Stimulated activated CD4-positive, alpha-beta T cell treated with anti-CD3 and anti-CD28 coated beads, Interleukin-1b, Interleukin-23, amount 100 ng/mL, for 48 hours (primary cell): ENCODE results near the gene IGLL1.
"Not testable (repeated sequence)": the region's sequence is repeated elsewhere in the genome, so short reads cannot be mapped to it uniquely, and the experiment has no call there.

Source experiments
- DNase-seq: peaks from one replicate; pipeline ENCODE4 v3.0.0-alpha.2; 2020

Gene IGLL1

DNA sequence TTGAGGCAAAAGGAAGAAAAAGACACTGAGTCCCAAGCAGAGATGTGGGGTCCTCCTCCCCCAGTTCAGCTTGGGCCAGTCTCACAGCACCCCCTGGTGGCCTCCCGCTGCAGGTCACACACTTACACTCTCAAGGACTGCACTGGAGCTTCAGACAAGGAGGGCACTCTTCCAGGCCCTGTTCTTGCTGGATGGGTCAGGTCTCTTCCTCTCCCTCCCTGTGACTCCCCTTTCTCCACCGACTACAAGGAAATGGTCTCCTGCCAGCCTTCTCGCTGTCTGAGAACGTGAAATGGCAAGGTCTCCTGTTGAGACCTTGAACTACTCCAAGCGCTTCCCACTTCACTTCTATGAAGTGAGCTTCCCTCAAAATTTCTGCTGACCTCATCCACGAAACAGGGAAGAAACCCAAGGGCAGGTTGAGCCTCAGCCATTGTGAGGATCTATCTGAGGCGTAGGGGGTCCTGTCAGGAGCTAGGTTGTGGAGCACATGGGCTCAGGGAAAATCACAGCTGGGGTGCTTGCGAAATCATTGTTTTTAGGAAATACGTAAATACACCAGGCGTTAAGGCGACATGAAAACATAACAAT is 11.2 kb upstream of the IGLL1 start:
- DNase-seq = peak; percentile 53

DNA sequence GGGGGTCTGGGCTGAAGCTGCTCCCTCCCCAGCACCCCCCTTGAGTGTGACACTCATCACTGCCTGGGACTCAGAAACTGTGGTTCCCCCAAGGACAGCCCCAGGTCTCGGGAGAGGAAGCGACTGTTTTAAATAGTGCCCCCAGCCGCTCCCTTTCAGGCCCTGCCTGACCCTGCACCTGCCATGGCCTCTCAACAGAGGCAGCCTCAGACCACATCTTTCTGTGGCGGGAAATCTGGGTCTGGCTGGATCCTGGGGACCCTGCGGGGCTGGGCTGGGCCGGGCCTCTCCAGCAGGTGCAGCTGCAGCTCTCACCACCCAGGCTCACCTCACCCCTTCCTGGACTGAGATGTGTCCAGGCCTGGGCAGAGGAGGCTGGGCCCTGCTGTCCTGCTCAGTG is 3.7 kb upstream of the IGLL1 start:
- no peak for DNase-seq

DNA sequence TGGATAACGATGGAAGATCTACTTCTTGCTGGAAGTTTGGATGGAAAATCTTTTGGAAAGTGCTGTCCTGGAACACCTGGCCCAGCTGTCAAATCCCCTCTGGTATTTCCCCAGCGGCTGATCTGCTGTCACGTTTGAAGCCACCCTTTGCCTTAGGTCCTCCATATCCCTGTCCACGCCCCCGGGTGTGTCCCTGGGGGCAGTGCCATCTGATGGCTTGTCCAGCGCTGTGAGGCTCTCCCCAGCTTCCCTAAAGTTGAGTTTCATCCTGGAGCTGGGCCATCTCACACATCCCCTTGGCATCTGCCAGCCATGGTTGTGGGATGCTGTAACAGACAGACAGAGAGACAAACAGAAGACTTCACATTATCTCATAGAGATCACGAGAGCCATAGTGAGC is 3.1 kb upstream of the IGLL1 start:
- no peak for DNase-seq

DNA sequence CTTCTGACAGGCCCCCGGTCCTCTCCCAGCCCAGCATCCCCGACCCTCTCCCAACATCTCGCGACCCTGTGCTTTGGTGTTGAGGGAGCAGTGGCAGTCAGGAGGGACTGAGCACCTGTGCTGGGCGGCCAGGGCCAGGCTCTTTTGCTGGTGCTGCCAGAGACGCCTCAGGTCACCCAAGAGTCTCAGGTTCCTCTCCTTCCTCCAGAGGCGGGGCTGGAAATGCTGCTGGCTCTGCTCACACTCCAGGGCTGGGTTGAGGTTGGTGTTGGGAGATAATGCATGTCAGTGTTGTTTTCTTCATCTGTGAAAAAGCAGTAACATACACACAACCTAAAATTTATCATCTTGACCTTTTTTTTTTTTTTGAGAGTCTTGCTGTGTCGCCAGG is 1.2 kb upstream of the IGLL1 start:
- DNase-seq = no peak

DNA sequence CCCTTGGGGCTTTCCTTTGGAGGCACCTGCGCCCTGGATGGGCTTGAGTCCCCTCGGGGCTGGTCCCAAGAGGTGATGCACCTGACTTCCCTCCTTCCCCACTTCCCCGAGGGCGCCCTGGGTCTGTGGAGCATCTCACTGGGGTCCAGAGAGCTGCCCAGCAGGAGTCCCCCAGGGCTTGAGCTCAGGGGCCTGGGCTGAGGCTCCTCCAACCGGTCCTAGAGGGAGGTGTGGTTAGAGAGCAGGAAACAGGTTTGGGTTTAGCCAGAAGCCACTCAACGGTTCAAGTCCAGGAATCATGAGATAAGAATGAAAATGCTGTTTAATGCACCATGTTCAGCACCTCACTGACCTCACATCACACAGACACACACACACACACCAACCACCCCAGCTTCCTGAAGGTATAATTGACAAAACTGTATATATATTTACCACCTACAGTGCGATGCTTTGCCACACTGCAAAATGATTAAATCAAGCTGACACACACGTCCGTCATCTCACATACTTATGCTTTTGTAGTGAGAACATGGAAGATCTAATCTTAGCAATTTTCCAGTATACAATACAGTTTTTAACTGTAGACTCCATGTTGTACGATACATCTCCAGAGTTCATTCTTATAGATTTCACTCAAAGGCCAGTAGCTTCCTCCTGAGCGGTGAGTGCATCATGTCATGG is 628 bp upstream of the IGLL1 start:
- no peak for DNase-seq

DNA sequence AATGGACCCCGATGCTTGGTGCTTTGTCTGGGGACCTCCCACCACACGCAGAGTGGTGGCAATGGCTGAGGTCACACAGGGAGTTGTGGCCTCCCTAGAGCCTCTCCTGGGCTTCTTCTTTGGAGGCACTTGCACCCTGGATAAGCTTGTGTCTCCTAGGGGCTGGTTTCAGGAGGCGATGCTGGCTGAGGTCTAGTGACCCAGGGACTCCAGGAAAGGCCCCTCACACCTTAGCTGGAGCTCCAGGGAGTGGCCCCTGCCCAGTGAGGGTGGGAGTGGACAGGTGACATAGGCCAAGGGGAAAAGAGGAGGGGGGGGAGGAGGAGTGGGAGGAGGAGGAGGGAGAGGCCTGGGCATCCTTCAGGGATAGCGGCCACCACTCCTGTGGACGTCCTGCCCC is 810 bp downstream of the IGLL1 start:
- no peak for DNase-seq

DNA sequence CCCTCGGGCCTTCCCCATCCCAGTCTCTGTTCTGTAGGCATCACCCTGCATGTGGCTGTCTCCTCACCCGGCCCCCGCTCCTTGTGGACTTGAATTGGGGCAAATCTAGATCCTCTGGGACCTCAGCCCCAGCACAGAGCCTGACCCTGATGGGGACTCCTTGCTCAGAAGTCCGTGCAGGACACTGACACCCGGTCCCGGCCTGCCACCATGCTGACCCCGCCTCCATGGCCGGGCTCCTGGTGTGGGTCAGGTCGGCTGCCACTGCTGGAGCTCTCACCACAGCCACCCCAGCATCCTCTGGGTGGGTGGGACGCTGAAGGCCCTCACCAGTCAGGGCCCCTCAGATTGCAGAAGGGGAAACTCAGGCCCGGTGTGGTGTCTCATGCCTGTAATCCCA is 1.8 kb downstream of the IGLL1 start:
- no peak for DNase-seq

DNA sequence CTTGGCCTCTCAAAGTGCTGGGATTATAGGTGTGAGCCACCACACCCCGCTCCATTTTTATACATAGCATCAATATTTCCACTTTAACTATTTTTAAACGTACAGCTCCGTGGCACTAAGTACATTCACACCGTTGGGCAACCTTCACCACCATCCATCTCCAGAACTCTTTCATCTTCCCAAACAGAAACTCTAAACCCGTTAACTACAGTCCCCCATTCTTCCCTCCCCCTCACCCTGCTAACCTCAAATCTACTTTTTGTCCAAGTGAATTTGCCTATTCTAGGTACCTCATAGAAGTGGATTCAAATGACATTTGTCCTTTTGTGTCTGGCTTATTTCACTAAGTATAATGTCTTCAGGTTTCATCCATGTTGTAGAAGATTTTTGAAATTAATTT is 3.4 kb downstream of the IGLL1 start:
- no peak for DNase-seq

DNA sequence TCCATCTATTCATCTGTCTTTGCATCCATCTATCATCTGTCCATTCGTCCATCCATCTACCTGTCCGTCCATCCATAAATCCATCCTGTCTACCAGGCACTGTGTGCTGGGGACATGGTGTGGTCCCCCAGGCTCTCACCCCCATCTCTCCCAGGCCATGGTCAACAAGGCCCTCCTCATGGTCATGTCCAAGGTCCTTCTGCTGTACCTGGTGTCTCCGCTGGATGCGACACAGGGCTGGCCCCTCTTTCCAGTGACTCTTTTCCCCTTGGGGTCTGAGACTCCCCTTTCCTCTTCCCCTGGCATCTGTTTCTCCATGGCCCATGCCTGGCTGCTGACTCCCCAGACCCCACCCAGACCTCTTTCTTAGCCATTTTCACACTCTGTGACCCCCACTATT is 4.5 kb downstream of the IGLL1 start:
- DNase-seq = no peak

DNA sequence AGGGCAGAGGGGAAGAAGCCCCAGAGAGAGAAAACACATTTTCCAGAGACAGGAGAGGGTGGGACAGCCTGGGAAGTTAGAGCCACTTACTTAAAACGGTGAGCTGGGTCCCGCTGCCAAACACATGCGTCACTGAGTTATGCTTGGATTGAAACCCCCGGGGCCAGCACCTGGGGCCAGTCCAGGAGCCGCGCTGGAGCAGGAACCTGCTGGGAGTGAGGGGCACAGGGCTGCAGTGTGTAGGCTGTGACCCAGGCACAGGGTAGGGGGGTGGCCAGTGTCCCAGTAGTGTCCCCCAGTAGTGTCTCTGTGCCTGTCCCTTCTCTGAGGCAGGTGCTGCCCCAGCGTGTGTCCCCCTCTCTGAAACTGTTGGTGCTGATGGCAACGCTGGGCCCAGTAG is 5.2 kb downstream of the IGLL1 start:
- DNase-seq = no peak

DNA sequence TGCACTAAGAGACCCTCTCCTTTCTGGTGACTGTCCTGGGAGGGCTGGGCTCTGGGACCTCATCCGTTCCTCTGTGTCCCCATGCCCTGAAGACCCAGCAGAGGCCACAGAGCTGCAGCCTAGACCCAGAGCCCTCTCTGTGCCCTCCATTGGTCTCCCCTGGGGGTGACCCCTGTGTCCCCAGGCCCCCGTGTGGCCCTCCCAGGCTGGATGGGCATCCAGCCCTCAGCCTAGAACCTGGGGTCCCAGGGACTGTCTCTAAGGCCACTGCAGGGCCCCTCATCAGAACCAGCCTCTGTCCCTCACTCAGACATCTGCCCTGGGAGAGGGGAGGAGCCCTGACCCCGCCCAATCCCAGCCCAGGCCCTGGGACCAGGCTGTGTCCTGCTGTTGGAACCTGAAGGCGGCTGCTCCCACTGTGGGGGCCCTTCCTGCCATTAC is 5.7 kb downstream of the IGLL1 start:
- DNase-seq = no peak

DNA sequence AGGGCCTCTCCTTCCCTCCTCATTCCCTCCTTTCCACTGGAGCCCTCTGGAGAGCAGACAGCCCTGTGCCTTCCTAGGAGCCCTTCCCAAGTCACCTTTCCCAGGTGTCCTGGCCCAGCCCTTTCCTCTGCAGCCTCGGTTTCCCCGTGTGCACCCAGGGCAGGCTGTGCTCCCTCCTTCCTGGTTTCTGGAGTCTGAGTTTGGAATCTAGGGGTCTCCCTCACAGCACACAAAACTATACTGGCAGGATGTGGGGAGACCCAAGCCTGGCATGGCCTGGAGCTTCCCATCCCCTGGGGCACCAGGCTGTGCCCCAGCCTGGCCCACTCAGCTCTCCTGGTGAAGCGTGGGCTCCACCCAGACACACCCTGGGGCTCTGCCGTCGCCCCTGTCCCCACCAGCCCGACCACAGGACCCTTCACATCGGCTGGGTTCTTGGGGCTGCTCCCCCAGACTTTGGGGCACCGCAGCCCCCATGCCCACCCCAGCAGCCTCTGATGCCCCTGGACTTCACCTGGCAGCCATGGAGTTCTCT is 6.3 kb downstream of the IGLL1 start:
- DNase-seq = not testable (repeated sequence)

DNA sequence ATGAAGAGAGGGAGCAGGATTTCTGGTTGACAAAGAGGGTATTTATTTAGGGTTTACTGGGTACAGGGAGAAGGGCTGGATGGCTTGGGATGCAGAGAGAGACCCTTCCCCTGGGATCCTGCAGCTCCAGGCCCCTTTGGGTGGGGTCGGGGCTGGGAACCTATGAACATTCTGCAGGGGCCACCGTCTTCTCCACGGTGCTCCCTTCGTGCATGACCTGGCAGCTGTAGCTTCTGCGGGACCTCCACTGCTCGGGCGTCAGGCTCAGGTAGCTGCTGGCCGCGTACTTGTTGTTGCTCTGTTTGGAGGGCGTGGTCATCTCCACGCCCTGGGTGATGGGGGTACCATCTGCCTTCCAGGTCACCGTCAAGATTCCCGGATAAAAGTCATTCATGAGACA is 7.0 kb downstream of the IGLL1 start:
- not testable (repeated sequence) for DNase-seq

DNA sequence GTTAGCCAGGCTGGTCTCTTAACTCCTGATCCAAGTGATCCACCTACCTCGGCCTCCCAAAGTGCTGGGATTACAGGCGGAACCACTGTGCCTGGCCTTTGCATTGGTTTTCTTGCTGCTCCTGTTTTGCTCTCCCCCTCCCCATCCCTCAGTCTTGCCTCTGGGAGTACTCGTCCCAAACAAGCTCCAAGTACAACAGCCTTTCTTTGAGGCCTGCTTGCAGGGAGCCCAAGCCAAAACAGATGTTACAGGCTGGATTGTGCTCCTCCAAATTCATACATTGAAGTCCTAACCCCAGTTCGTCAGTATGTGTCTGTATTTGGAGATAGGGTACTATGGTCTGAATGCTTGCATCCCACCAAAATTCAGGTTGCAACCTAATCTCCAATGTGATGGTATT is 8.6 kb downstream of the IGLL1 start:
- DNase-seq = no peak

DNA sequence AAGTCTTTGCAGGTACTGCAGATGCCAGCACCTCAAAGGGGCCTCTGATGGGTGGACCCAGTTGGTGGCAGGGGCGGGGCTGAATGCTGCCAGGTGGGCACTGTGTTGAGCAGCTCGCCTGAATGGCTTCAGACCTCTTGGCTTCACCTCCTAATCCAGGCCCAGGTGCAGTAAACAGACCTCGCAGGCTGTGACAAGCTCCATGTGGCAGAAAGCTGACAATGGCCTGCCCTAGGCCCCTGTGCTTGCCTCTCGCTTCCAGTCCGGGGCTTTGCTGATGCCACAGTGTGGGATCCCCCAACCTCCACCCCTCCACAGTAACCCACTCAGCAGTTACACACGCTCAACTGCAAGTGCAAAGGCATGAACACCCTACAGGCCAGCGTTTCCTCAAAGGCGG is 9.4 kb downstream of the IGLL1 start:
- no peak for DNase-seq

DNA sequence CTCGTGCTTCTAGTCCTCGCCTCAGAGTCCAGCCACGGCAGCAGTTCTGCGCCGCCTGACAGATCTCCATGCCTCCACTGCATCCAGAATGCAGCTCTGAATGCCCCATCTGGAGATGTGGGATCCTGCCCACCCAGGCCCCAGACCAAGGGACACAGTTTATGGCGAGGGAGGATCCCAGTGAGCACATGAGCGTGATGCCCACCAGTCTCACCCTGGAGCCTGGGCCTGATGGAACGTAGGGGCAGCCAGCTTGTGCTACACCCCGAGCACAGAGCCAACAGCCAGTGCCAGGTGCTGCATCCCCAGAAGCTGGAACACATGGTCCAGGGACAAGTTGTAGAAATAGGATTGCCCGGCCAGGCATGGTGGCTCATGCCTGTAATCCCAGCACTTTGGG is 10.4 kb downstream of the IGLL1 start:
- no peak for DNase-seq

DNA sequence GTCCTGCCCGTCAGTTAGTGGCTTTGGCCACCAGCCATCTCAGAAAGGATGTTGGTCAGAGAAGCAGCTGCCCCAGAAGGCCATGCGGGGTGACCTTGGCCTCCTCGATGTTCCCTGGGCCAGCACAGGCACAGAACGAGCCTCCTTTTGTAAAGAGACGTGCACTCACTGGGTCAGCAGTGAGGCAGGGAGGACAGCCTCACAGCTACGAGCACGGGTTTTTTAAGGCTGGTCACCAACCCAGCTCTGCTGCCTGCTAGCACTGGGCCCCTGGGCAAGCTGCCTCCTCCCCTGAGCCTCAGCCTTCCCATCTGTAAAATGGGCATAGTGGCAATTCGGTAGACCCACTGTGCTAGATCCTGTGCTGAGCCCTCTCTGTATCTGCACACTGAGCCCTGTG is 10.8 kb downstream of the IGLL1 start:
- DNase-seq = no peak

DNA sequence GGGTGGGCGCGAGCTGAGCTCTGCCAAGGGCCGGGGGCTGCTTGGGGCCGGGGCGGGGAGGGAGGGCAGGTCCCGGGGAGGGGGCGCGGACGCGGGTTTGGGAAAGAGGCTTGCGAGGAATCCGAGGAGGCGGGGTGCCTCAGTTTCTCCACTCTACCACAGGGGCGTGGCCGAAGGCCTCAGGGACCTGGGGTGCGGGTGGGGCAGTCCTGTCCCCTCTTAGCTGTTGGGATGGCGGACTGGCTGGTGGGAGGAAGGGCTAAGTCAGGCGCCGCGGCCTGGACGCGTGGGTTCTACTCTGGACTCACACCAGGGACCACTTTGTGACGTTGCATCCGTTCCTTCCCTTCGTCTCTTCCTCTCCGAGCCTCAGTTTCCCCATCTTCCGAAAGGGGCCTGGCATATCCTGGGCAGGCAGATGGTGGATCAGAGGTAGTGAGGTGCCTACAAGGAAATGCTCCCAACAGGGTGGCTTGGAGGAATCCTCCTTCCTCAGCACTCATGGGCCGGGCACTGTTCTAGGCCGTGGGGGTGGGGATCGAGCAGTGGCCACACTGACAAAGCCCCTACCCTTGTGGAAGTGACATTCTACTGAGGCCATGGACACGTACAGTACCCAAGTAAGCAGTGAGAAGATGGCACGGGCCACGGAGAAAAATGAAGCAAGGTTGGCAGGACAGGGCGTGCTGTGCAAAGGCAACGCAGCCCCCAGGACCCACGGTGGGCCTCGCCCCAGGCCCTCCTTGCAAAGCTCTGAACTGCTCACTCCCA is 13.2 kb downstream of the IGLL1 start:
- no peak for DNase-seq

DNA sequence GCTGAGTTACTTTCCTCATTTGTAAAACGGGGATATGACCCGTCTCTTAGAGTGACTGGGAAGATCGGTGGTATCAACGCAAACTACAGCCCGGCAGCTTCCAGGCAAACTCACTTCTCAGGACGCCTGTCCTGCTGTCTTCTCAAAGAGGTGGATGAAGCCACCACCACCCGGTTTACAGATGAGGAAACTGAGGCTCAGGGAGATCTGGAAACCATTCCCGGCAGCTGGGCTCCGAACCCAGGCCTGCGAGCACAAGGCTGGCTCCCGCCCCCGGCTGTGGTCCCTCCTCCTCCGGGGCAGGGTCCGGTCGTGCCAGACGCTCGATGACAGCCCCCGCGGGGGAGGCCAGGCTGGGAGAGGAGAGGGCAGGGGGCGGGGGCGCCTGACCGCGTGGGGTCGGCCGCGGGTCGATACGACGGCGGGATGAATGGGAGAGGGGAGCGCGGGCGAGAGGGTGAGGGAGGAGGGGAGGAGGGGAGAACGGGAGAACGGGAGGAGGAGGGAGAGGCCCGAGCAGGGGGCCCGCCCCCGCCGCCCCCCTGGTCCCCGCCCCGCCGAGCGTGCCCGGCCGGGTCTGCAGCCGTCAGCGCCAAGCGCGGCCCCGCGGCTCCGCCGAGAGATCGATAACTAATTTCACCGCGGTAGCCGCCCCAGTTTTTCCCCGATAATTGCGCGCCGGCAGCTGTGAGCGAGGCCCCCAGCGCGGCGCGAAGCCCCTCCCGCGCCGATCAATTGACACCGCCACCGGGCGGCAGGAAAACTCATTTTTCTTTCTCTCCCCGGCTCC is 14.0 kb downstream of the IGLL1 start:
- DNase-seq = no peak

DNA sequence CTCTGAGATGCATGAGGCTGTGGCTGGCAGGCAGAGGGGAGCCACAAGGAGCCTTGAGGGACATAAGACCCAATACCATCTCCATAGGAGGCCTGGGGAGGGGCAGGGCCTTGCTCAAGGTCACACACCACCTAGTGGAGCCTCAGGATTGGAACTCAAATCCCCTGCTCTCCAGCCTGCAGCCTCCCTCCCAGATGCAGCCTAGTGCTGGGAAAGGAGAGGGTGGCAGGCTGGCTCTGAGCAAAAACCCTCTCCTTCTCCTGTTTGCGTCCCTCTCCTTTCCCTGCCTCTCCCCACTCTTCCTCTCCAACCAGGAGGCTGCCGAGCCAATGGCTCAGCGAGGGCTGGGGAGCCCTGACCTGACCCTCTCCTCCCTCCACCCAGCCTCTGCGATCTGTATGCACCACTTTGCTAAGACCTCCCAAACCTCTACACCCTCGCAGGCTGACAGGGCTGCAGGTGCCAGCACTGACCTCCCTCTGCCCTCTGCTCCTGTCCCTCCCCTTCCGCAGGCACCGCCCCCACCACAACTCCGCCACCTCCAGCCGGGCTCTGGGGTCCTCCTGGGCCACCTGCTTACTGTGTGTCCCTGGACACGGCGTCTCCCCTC is 14.7 kb downstream of the IGLL1 start:
- peak; percentile 10 for DNase-seq

DNA sequence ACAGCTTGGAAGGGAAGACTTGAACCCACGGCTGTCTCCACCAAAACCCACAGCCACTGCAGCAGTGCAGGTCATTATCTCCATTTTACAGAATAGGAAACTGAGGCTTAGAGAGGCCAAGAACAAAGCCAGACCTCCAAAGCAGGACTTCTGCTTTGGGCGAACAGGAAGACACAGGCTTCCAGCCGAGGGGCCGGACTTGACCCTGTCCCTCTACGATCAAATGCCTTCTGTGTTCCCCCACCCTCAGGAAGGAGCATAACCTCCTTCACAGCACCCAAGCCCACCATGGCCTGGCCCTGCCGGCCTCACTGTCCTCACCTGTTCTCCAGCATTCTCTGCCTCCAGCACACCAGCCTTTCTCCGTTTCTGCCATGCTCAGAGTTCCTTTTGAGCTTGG is 15.8 kb downstream of the IGLL1 start:
- no peak for DNase-seq

DNA sequence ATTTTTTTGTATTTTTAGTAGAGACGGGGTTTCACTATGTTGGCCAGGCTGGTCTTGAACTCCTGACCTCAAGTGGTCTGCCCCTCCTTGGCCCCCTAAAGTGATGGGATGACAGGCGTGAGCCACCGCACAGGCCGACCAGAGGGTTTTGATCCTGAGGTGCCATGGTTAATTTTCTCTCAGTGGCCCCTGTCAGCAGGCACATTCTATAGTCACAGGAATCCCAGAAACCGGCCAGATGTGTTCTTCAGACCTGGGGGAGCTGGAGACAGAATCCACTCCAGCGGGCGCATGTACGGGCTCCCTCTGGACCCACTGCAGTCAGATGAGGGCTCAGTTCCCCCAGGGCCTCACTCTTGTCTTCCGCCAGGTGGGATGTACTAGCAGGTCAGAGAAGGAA is 17.0 kb downstream of the IGLL1 start:
- no peak for DNase-seq

DNA sequence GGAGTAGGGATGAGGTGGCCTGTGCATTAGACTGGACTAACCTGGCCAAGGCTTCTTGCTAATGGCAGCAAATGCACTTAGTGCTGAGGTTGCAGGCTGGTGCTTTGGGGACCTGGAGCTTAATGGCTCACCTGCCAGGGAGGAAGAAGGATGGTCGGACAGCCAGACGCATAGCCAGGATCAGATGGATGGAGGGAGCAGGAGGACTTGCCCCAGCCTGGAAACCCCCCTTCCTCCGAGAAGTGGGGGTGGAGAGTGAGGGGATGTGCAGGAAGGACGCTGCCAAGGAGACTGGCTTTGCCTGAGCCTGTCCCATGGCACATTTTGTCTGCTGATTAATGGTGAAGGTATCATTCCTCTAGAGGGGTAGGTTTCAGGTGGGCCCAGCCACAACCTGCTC is 17.9 kb downstream of the IGLL1 start:
- DNase-seq = no peak
